ENCODE results near the gene ACBD4. TPM values are rescaled to one million over a fixed set of nuclear protein-coding genes. Genes with fewer than 3 reads are reported as not detected.
A peak's percentile ranks its signal among the peaks of the same experiment; 100 is the strongest.

Gene ACBD4
- total RNA-seq, 1 experiment from 2014 or later = 9.7 TPM

DNA sequence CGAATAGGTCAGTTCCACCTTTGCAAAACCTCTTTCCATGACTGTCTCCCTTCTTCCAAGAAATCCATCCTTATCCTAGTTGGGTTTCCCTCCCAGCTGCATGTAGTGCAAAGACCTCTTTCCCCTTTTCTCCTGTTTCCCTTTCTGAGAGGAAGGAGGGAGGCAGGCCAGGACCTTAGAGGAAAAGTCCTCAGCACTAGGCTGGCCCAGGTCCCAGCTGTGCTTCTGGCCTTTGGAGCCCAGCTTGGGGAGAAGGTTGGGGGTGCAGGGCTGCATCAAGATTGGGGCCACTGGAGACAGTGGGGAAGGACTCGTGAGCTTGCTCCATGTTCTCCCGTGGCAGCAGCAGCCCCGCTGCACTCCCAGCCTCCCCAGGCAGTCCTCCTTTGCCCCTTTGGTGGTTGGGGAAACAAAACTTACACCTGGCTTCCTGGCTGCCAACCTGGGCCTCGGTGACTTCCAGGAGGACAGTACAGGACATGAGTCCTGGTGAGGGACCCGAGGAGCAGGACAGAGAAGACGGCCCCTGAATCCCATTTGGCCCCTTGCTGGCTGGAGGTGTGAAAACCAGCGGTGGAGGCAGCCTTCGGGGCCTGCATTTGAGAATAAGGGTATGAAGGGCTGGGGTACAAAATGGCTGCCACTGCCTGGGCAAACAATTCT is 26.7 kb downstream of the ACBD4 start:
- no peak overlapping the region for H4K91ac ChIP-seq (ENCODE audit: insufficient read length, low read depth, low read length)
- no CpG with 5 or more reads among the region's 9 CpGs for WGBS (ENCODE audit: extremely low coverage, insufficient read length, low lambda C conversion rate)
- no peak overlapping the region for H2BK120ac ChIP-seq (ENCODE audit: low read depth, low read length, poor library complexity, severe bottlenecking)
- H3K18ac ChIP-seq (ENCODE audit: insufficient read length, low read depth, low read length) = no peak overlapping the region
- H3K56ac ChIP-seq (ENCODE audit: insufficient read length, low read depth, low read length) = no peak overlapping the region
- H2BK15ac ChIP-seq (ENCODE audit: low read depth, low read length) = no peak overlapping the region
- Mint-ChIP-seq H3K9me3 (no peaks in the 10 kb centered on the region), H3K36me3 (ENCODE audit: insufficient read depth in 1 of 3, low read depth in 3 of 3) (peaks cover 2 to 24% (median 12%) of the 10 kb centered on the region in 3 experiments; a peak in 6 of 7 replicates), H3K4me3 (peak overlapping the region; percentile 92 to 98), H3K27ac (peak overlapping the region; percentile 37 to 68 (median 62); a peak in 6 of 7 replicates), H3K27me3 (ENCODE audit: low read depth) (no peaks in the 10 kb centered on the region), H3K4me1 (peaks cover 18 to 21% of the 10 kb centered on the region in 2 experiments)
- H3T11ph ChIP-seq (ENCODE audit: low read length) = no peak overlapping the region
- no peaks in the 10 kb centered on the region for H3K27me3 ChIP-seq (ENCODE audit: insufficient read depth, low read length)
- TF ChIP-seq, protein P1, sequence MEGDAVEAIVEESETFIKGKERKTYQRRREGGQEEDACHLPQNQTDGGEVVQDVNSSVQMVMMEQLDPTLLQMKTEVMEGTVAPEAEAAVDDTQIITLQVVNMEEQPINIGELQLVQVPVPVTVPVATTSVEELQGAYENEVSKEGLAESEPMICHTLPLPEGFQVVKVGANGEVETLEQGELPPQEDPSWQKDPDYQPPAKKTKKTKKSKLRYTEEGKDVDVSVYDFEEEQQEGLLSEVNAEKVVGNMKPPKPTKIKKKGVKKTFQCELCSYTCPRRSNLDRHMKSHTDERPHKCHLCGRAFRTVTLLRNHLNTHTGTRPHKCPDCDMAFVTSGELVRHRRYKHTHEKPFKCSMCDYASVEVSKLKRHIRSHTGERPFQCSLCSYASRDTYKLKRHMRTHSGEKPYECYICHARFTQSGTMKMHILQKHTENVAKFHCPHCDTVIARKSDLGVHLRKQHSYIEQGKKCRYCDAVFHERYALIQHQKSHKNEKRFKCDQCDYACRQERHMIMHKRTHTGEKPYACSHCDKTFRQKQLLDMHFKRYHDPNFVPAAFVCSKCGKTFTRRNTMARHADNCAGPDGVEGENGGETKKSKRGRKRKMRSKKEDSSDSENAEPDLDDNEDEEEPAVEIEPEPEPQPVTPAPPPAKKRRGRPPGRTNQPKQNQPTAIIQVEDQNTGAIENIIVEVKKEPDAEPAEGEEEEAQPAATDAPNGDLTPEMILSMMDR (conservative IDR thresholded peaks at IDR 0.05) = no peak
- H3K27ac ChIP-seq (ENCODE audit: insufficient read length, low read depth, low read length) = no peak overlapping the region
- H2AFZ ChIP-seq (ENCODE audit: low read length) = no peak overlapping the region
- no peak overlapping the region for H2BK20ac ChIP-seq (ENCODE audit: low read depth, low read length, poor library complexity, severe bottlenecking)
- H3K79me1 ChIP-seq (ENCODE audit: insufficient read depth, low read depth, low read length, poor library complexity, severe bottlenecking) = no peaks in the 10 kb centered on the region
- H4K20me1 ChIP-seq (ENCODE audit: control insufficient read depth, insufficient read depth, insufficient read length) = no peaks in the 10 kb centered on the region
- H2BK5ac ChIP-seq (ENCODE audit: insufficient read length, low read length) = no peak overlapping the region
- H3K14ac ChIP-seq (ENCODE audit: insufficient read depth, low read length) = 0 out of 2 replicates have a peak overlapping the region, but pooled peaks have one; percentile 13
- H3K23me2 ChIP-seq (ENCODE audit: insufficient read length, low read depth, low read length, poor library complexity, severe bottlenecking) = peaks cover 6% of the 10 kb centered on the region
- H3K79me2 ChIP-seq (ENCODE audit: insufficient read depth, low read length) = no peaks in the 10 kb centered on the region
- H4K8ac ChIP-seq (replicated peaks; ENCODE audit: insufficient read length, low read depth, low read length) = no peak overlapping the region
- no peak overlapping the region for H3K4ac ChIP-seq (ENCODE audit: low read depth, low read length)
- H3K9ac ChIP-seq (ENCODE audit: extremely low read depth, insufficient read length, low read length) = peak overlapping the region; percentile 3
- H3K9me3 ChIP-seq (ENCODE audit: control insufficient read depth, low read depth, low read length) = no peaks in the 10 kb centered on the region
- H3K23ac ChIP-seq (ENCODE audit: insufficient read length, low read depth, low read length) = no peak overlapping the region
- DNase-seq = no peak
- H2AK5ac ChIP-seq (ENCODE audit: insufficient read length, low read length) = no peak overlapping the region
- no peak overlapping the region for H4K5ac ChIP-seq (ENCODE audit: insufficient read length, low read depth, low read length)
- peak overlapping the region; percentile 42 for H3K4me2 ChIP-seq (ENCODE audit: insufficient read depth, insufficient read length, low read length)
- H3K4me1 ChIP-seq (ENCODE audit: insufficient read depth, low read length) = 0 out of 2 replicates have a peak, but pooled peaks cover 2% of the 10 kb centered on the region
- H2BK12ac ChIP-seq (ENCODE audit: insufficient read length, low read depth, low read length) = no peak overlapping the region

All from H9 (cell line).